Measurements from ENCODE around the gene DCST1. TPM values are rescaled to one million over a fixed set of nuclear protein-coding genes. Genes with fewer than 3 reads are reported as not detected.

DCST1 gene
- total RNA-seq, 1 experiment from 2014 or later, result not detected

- Histone ChIP-seq H3K9ac (ENCODE audit: low read length) (no peak overlapping the region), H3K27ac (ENCODE audit: low read length) (no peak overlapping the region)
- no TSS peak for BruUV-seq (replicated peaks)
Measured at GRCh38 chr1:155024315-155024714, 9.3 kb upstream of the DCST1 start.

GRCh38 chr1:155026154-155026553 is 7.5 kb upstream of the DCST1 start:
- Histone ChIP-seq H3F3A (ENCODE audit: low read length, unreplicated experiment) (no peaks in the 10 kb centered on the region), H3K27ac (ENCODE audit: low read length) (no peak overlapping the region), H3K9me2 (replicated peaks; ENCODE audit: low read length) (no peaks in the 10 kb centered on the region), H3K4me2 (ENCODE audit: low read length) (no peak overlapping the region), H3K79me2 (ENCODE audit: low read length) (no peaks in the 10 kb centered on the region), H3K4me3 (ENCODE audit: low read length) (no peak overlapping the region), H3K9me3 (ENCODE audit: low read length) (no peaks in the 10 kb centered on the region), H3K36me3 (ENCODE audit: low read depth, low read length) (no peaks in the 10 kb centered on the region), H3K9ac (ENCODE audit: low read length) (no peak overlapping the region), H2AFZ (ENCODE audit: low read length) (no peak overlapping the region), H3K27me3 (ENCODE audit: low read length) (no peaks in the 10 kb centered on the region), H4K20me1 (ENCODE audit: low read length) (no peaks in the 10 kb centered on the region), H3K4me1 (ENCODE audit: insufficient read depth, low read length) (peaks cover 7% of the 10 kb centered on the region)
- intact Hi-C loops (cut with micrococcal nuclease), result no loop called here
- ATAC-seq, result no peak; the same call in 1 of the 2 replicates
- ChIA-PET CTCF (interaction anchor here (0.7 kb wide), 1 partner anchor 8 kb away, joined by 3 read pairs; no protein-coding TSS in a partner anchor), POLR2A (ENCODE audit: unreplicated experiment) (no interaction called here)
- DNase-seq, result no peak
- TF ChIP-seq EZH2phosphoT487 (IDR thresholded peaks at IDR 0.05; ENCODE audit: borderline replicate concordance, low read length), result no peak
- TF ChIP-seq CTCF (conservative IDR thresholded peaks at IDR 0.05; ENCODE audit: low read depth, low read length), result no peak
- TF ChIP-seq EZH2 (IDR thresholded peaks at IDR 0.05; ENCODE audit: low read length, unreplicated experiment), result no peak
- no TSS peak for BruUV-seq (replicated peaks)

More at GRCh38 chr1:155024315-155024714, 9.3 kb upstream of the DCST1 start:
- no peak overlapping the region for H3K4me3 ChIP-seq (ENCODE audit: low read length)
- no peak for DNase-seq
- no peak overlapping the region for H3K4me2 ChIP-seq (ENCODE audit: low read length)
- H4K20me1 ChIP-seq (ENCODE audit: low read length), result no peaks in the 10 kb centered on the region
- H3K79me2 ChIP-seq (ENCODE audit: low read length), result no peaks in the 10 kb centered on the region
- no peaks in the 10 kb centered on the region for H3F3A ChIP-seq (ENCODE audit: low read length, unreplicated experiment)
- no peaks in the 10 kb centered on the region for H3K9me2 ChIP-seq (replicated peaks; ENCODE audit: low read length)
- TF ChIP-seq CTCF (conservative IDR thresholded peaks at IDR 0.05; ENCODE audit: low read depth, low read length) (no peak), EZH2 (IDR thresholded peaks at IDR 0.05; ENCODE audit: low read length, unreplicated experiment) (no peak), EZH2phosphoT487 (IDR thresholded peaks at IDR 0.05; ENCODE audit: borderline replicate concordance, low read length) (no peak)
- CTCF ChIA-PET, result no interaction called here
- no peak for ATAC-seq
- no peaks in the 10 kb centered on the region for H3K36me3 ChIP-seq (ENCODE audit: low read depth, low read length)
- no peaks in the 10 kb centered on the region for H3K27me3 ChIP-seq (ENCODE audit: low read length)
- intact Hi-C loops (cut with micrococcal nuclease), result no loop called here
- POLR2A ChIA-PET (ENCODE audit: unreplicated experiment), result no interaction called here
- no peak overlapping the region for H2AFZ ChIP-seq (ENCODE audit: low read length)
- no peaks in the 10 kb centered on the region for H3K9me3 ChIP-seq (ENCODE audit: low read length)
- peaks cover 7% of the 10 kb centered on the region for H3K4me1 ChIP-seq (ENCODE audit: insufficient read depth, low read length)

GRCh38 chr1:155026588-155026987 is 7.0 kb upstream of the DCST1 start:
- no peak overlapping the region for H3K27ac ChIP-seq (ENCODE audit: low read length)
- ATAC-seq, result peak; percentile 70
- intact Hi-C loops (cut with micrococcal nuclease), result no loop called here
- no peak for TF ChIP-seq CTCF (conservative IDR thresholded peaks at IDR 0.05; ENCODE audit: low read depth, low read length)
- H3K4me2 ChIP-seq (ENCODE audit: low read length), result no peak overlapping the region
- no peak overlapping the region for H3K4me3 ChIP-seq (ENCODE audit: low read length)
- POLR2A ChIA-PET (ENCODE audit: unreplicated experiment), result no interaction called here
- DNase-seq, result peak; percentile 71
- no peaks in the 10 kb centered on the region for H3K36me3 ChIP-seq (ENCODE audit: low read depth, low read length)
- no peaks in the 10 kb centered on the region for H4K20me1 ChIP-seq (ENCODE audit: low read length)
- no peaks in the 10 kb centered on the region for H3F3A ChIP-seq (ENCODE audit: low read length, unreplicated experiment)
- H3K27me3 ChIP-seq (ENCODE audit: low read length), result no peaks in the 10 kb centered on the region
- no TSS peak for BruUV-seq (replicated peaks)
- H3K9ac ChIP-seq (ENCODE audit: low read length), result no peak overlapping the region
- H2AFZ ChIP-seq (ENCODE audit: low read length), result no peak overlapping the region
- H3K4me1 ChIP-seq (ENCODE audit: insufficient read depth, low read length), result peaks cover 7% of the 10 kb centered on the region
- no peaks in the 10 kb centered on the region for H3K79me2 ChIP-seq (ENCODE audit: low read length)
- CTCF ChIA-PET, result no interaction called here
- H3K9me3 ChIP-seq (ENCODE audit: low read length), result no peaks in the 10 kb centered on the region
- H3K9me2 ChIP-seq (replicated peaks; ENCODE audit: low read length), result no peaks in the 10 kb centered on the region
